ENCODE results near the gene PLCE1.

PLCE1 gene

GRCh38 chr10:94008526-94008925 is 14.8 kb downstream of the PLCE1 start:
- no peak overlapping the region for H3K4me3 ChIP-seq (ENCODE audit: low read depth, low read length)
- no peak for TF ChIP-seq CTCF (IDR thresholded peaks at IDR 0.05; ENCODE audit: borderline replicate concordance, insufficient read depth, low read depth, low read length)

- H3K4me3 ChIP-seq (ENCODE audit: low read depth, low read length), result no peak overlapping the region
- TF ChIP-seq CTCF (IDR thresholded peaks at IDR 0.05; ENCODE audit: borderline replicate concordance, insufficient read depth, low read depth, low read length), result no peak
Measured at GRCh38 chr10:94010116-94010515, 16.4 kb downstream of the PLCE1 start.

GRCh38 chr10:94010886-94011285 is 17.2 kb downstream of the PLCE1 start:
- no peak overlapping the region for H3K4me3 ChIP-seq (ENCODE audit: low read depth, low read length)
- no peak for TF ChIP-seq CTCF (IDR thresholded peaks at IDR 0.05; ENCODE audit: borderline replicate concordance, insufficient read depth, low read depth, low read length)

- no peak overlapping the region for H3K4me3 ChIP-seq (ENCODE audit: low read depth, low read length)
- TF ChIP-seq CTCF (IDR thresholded peaks at IDR 0.05; ENCODE audit: borderline replicate concordance, insufficient read depth, low read depth, low read length), result no peak
Measured at GRCh38 chr10:94011296-94011695, 17.6 kb downstream of the PLCE1 start.

GRCh38 chr10:94012834-94013233 is 19.1 kb downstream of the PLCE1 start:
- TF ChIP-seq CTCF (IDR thresholded peaks at IDR 0.05; ENCODE audit: borderline replicate concordance, insufficient read depth, low read depth, low read length), result no peak
- H3K4me3 ChIP-seq (ENCODE audit: low read depth, low read length), result no peak overlapping the region

GRCh38 chr10:94013331-94013760 is 19.6 kb downstream of the PLCE1 start:
- no peak for TF ChIP-seq CTCF (IDR thresholded peaks at IDR 0.05; ENCODE audit: borderline replicate concordance, insufficient read depth, low read depth, low read length)
- H3K4me3 ChIP-seq (ENCODE audit: low read depth, low read length), result no peak overlapping the region

- no peak for TF ChIP-seq CTCF (IDR thresholded peaks at IDR 0.05; ENCODE audit: borderline replicate concordance, insufficient read depth, low read depth, low read length)
- no peak overlapping the region for H3K4me3 ChIP-seq (ENCODE audit: low read depth, low read length)
Measured at GRCh38 chr10:94014304-94014703, 20.6 kb downstream of the PLCE1 start.

Data from GM12875 (cell line).